IMR-90 (cell line): ENCODE results near the gene DCLK1. TPM values are rescaled to one million over a fixed set of nuclear protein-coding genes. Genes with fewer than 3 reads are reported as not detected.

Experiments
- ATAC-seq: fragments of 200-7000 bp; cut with Tn5 transposase; 2 replicates; pipeline ENCODE4 v1.9.1; 2020; ENCODE audit warnings: low read depth, mild to moderate bottlenecking, moderate library complexity
- BruUV-seq: library from RNA; stranded (reverse); fragments of 400-500 nt; replicated peaks from 2 replicates; lab custom pipeline; 2021; lab: Mats Ljungman, UMichigan
- CTCF ChIA-PET: fragments of 300-600 bp; formaldehyde crosslinking; extraction: SDS; loops from one replicate; lab custom pipeline; 2021; ENCODE audit warnings: antibody characterized with exemption; lab: Yijun Ruan, JAX
- POLR2A ChIA-PET: fragments of 300-600 bp; sonication (Branson Sonifier 250); formaldehyde crosslinking; loops from one replicate; lab custom pipeline; 2022; ENCODE audit warnings: antibody characterized with exemption; ENCODE audit not compliant: unreplicated experiment; lab: Charles Lee
- DNase-seq: peaks from one replicate; pipeline ENCODE4 v3.0.0; 2013
- H2AFZ ChIP-seq: replicated peaks from 2 replicates; pipeline ENCODE3; 2013; ENCODE audit warnings: low read length, mild to moderate bottlenecking; ENCODE audit not compliant: poor library complexity
- H2AK5ac ChIP-seq: 2 replicates; pipeline ENCODE4 v1.6.1; 2013; ENCODE audit warnings: low read depth, low read length, inconsistent platforms
- H2AK9ac ChIP-seq: replicated peaks from 2 replicates; pipeline ENCODE3; 2013; ENCODE audit warnings: mild to moderate bottlenecking, low read depth, low read length, moderate library complexity; ENCODE audit not compliant: poor library complexity
- H2BK120ac ChIP-seq: 2 replicates; pipeline ENCODE4 v1.6.1; 2013; ENCODE audit warnings: low read depth, low read length, inconsistent platforms
- H2BK15ac ChIP-seq: 3 replicates; pipeline ENCODE4 v1.6.1; 2013; ENCODE audit warnings: low read depth, low read length, inconsistent platforms
- H2BK20ac ChIP-seq: 2 replicates; pipeline ENCODE4 v1.6.1; 2013; ENCODE audit warnings: low read depth, mild to moderate bottlenecking, inconsistent platforms, low read length, moderate library complexity
- H2BK5ac ChIP-seq: 2 replicates; pipeline ENCODE4 v1.6.1; 2013; ENCODE audit warnings: mild to moderate bottlenecking, low read depth, low read length, inconsistent platforms; ENCODE audit not compliant: poor library complexity, severe bottlenecking
- H3K14ac ChIP-seq: replicated peaks from 2 replicates; pipeline ENCODE4 v1.6.1; 2013; ENCODE audit warnings: low read depth, low read length, inconsistent platforms
- H3K18ac ChIP-seq: 2 replicates; pipeline ENCODE4 v1.6.1; 2013; ENCODE audit warnings: low read depth, low read length, control low read depth
- H3K23ac ChIP-seq: 2 replicates; pipeline ENCODE4 v1.6.1; 2013; ENCODE audit warnings: low read depth, low read length, inconsistent platforms
- H3K27ac ChIP-seq: 2 replicates; pipeline ENCODE4 v1.5.1; 2013; ENCODE audit warnings: mild to moderate bottlenecking, control low read depth, low read length; ENCODE audit not compliant: insufficient read depth
- H3K27me3 ChIP-seq: 2 replicates; pipeline ENCODE4 v1.6.1; 2013; ENCODE audit warnings: low read length; ENCODE audit not compliant: control insufficient read depth, insufficient read depth
- H3K36me3 ChIP-seq: 2 replicates; pipeline ENCODE4 v1.6.1; 2013; ENCODE audit warnings: low read length, mixed read lengths; ENCODE audit not compliant: control insufficient read depth, insufficient read depth
- H3K4ac ChIP-seq: 2 replicates; pipeline ENCODE4 v1.6.1; 2013; ENCODE audit warnings: low read depth, low read length, inconsistent platforms
- H3K4me1 ChIP-seq: 2 replicates; pipeline ENCODE4 v1.6.1; 2013; ENCODE audit warnings: low read length, mixed read lengths; ENCODE audit not compliant: control insufficient read depth, insufficient read depth
- H3K4me2 ChIP-seq: 2 replicates; pipeline ENCODE4 v1.6.1; 2013; ENCODE audit warnings: low read depth, mild to moderate bottlenecking, control low read depth, low read length, moderate library complexity
- H3K4me3 ChIP-seq: 2 replicates; pipeline ENCODE4 v1.5.1; 2013; ENCODE audit warnings: low read depth, mild to moderate bottlenecking, control low read depth, low read length, moderate library complexity; ENCODE audit not compliant: insufficient read depth
- H3K56ac ChIP-seq: 2 replicates; pipeline ENCODE4 v1.6.1; 2013; ENCODE audit warnings: low read length, inconsistent platforms; ENCODE audit not compliant: insufficient read depth; ENCODE audit errors: extremely low read depth
- H3K79me1 ChIP-seq, 2 experiments: 2 replicates each; pipeline ENCODE4 v1.6.1; 2013; ENCODE audit warnings: low read length in 2 of 2, inconsistent platforms in 1 of 2, low read depth in 1 of 2
- H3K9ac ChIP-seq: 2 replicates; pipeline ENCODE4 v1.6.1; 2013; ENCODE audit warnings: low read depth, low read length, control low read depth
- H3K9me1 ChIP-seq: 2 replicates; pipeline ENCODE4 v1.6.1; 2013; ENCODE audit warnings: low read length, inconsistent platforms; ENCODE audit not compliant: insufficient read depth
- H3K9me3 ChIP-seq: 2 replicates; pipeline ENCODE4 v1.6.1; 2013; ENCODE audit warnings: low read length; ENCODE audit not compliant: control insufficient read depth, insufficient read depth
- H4K20me1 ChIP-seq: 2 replicates; pipeline ENCODE4 v1.6.1; 2013; ENCODE audit warnings: low read length, inconsistent platforms; ENCODE audit not compliant: insufficient read depth
- H4K5ac ChIP-seq: 2 replicates; pipeline ENCODE4 v1.6.1; 2013; ENCODE audit warnings: mild to moderate bottlenecking, low read depth, low read length, control low read depth
- H4K8ac ChIP-seq, 2 experiments: 2 replicates each; pipeline ENCODE4 v1.6.1; 2013; ENCODE audit warnings: low read depth in 2 of 2, low read length in 2 of 2, control low read depth in 1 of 2, inconsistent platforms in 1 of 2
- H4K91ac ChIP-seq: 2 replicates; pipeline ENCODE4 v1.6.1; 2013; ENCODE audit warnings: low read depth, low read length, inconsistent platforms; ENCODE audit not compliant: insufficient read depth
- MAZ ChIP-seq: IDR thresholded peaks from 2 replicates; pipeline ENCODE4 v1.6.1; 2012; ENCODE audit warnings: low read depth, mild to moderate bottlenecking, low read length, improper control_type of control experiment, moderate library complexity, borderline replicate concordance
- RFX5 ChIP-seq: IDR thresholded peaks from 2 replicates; pipeline ENCODE4 v1.8.0; 2012; ENCODE audit warnings: low read depth, mild to moderate bottlenecking, low read length, moderate library complexity
- SMC3 ChIP-seq: fragments of 150-350 bp; IDR thresholded peaks from 2 replicates; pipeline ENCODE4 v1.6.1; 2016; ENCODE audit warnings: low read depth, mild to moderate bottlenecking, antibody characterized with exemption, low read length, moderate library complexity
- USF2 ChIP-seq: fragments of 150-350 bp; IDR thresholded peaks from 2 replicates; pipeline ENCODE4 v1.6.1; 2017; ENCODE audit warnings: mild to moderate bottlenecking, antibody characterized with exemption, low read length, low read depth
- WGBS, 2 experiments: methylation state at CpG; one replicate each; pipeline versions ENCODE4 v1.1.5 to v1.1.7; 2013; ENCODE audit warnings: missing lambda C conversion rate in 2 of 2; ENCODE audit not compliant: insufficient read length in 1 of 2; ENCODE audit errors: extremely low coverage in 2 of 2; 5-methylcytosine and 5-hydroxymethylcytosine counted together
- dilution Hi-C: fragments of 300-500 bp; cut with HindIII; formaldehyde crosslinking; loops from one replicate; pipeline ENCODE4 v1.14.3; 2018; ENCODE audit warnings: low sequenced_read_pairs; ENCODE audit not compliant: unreplicated experiment
- in situ Hi-C: fragments of 300-500 bp; cut with MboI; formaldehyde crosslinking; loops from 3 replicates; pipeline ENCODE4 v1.14.3; 2019; ENCODE audit warnings: low sequenced_read_pairs, inconsistent platforms, mixed read lengths
- intact Hi-C: fragments of 100-400 bp; cut with micrococcal nuclease; formaldehyde crosslinking; loops from 2 replicates; pipeline ENCODE4 v1.10.0; 2022
- polyA plus RNA-seq, 3 experiments: library from polyadenylated mRNA; depleted of rRNA; stranded (reverse); fragments of >200 nt; gene quantifications; 2 replicates each; pipeline ENCODE4 v1.2.3, GENCODE V29; 2012; ENCODE audit warnings: low replicate concordance in 1 of 3
- total RNA-seq: library from RNA; depleted of rRNA; stranded (reverse); fragments of >200 nt; gene quantifications from 2 replicates; pipeline ENCODE4 v1.2.3, GENCODE V29; 2012

Gene DCLK1
- total and polyA plus RNA-seq, 2 of the 4 experiments (the other 2 are of a cell fraction), result under 0.01 to 0.02 TPM

DNA sequence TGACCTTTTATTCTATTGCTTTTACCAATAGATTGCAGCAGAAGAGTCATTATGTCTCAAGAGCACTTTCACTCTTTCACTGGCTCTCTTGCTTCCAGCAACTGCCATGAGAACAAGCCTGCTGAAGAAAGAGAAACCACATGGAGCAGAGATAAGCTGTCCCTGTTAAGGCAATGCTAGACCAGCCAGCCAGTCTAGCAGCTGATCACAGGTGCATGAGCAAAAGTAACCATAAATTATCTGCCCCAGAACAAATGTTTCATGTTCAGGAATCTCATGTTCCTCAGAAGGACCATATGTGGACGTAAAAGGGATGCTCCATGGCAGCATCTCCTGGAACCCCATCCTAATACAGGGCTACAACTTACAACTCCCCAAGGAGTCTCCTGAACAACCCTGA is 20.4 kb upstream of the DCLK1 start:
- Histone ChIP-seq H4K5ac (no peak overlapping the region), H3K23ac (no peak overlapping the region), H3K4me3 (no peak overlapping the region), H3K79me1 (no peaks in the 10 kb centered on the region), H3K18ac (no peak overlapping the region), H3K9me1 (no peaks in the 10 kb centered on the region), H3K27me3 (peaks cover 2% of the 10 kb centered on the region; the same call in 1 of the 2 replicates), H2AK5ac (no peak overlapping the region), H3K9ac (no peak overlapping the region), H3K14ac (no peak overlapping the region), H2BK5ac (no peak overlapping the region), H4K20me1 (no peaks in the 10 kb centered on the region), H3K4me1 (no peaks in the 10 kb centered on the region), H2AK9ac (no peak overlapping the region), H3K27ac (no peak overlapping the region), H2BK15ac (no peak overlapping the region), H3K9me3 (no peaks in the 10 kb centered on the region), H3K4me2 (no peak overlapping the region), H4K8ac (no peak overlapping the region), H2BK120ac (no peak overlapping the region), H3K56ac (no peak overlapping the region), H3K36me3 (no peaks in the 10 kb centered on the region), H4K91ac (no peak overlapping the region), H3K4ac (no peak overlapping the region), H2BK20ac (no peak overlapping the region), H2AFZ (no peak overlapping the region)
- BruUV-seq, result no TSS peak
- ATAC-seq (no peak), DNase-seq (no peak)
- dilution Hi-C loops, result no loop called here
- CTCF ChIA-PET, result no interaction called here
- in situ Hi-C loops, result no loop called here
- TF ChIP-seq MAZ (no peak), SMC3 (no peak), USF2 (no peak), RFX5 (no peak)
- POLR2A ChIA-PET, result no interaction called here
- intact Hi-C loops, result no loop called here
- WGBS, 2 experiments, result no CpG with 5 or more reads among the region's 1 CpG
